Occipital lobe (tissue), 2 donors: ENCODE measurements around the gene PIGC. TPM values are rescaled to one million over a fixed set of nuclear protein-coding genes. Genes with fewer than 3 reads are reported as not detected.

Source experiments
- DNase-seq: peaks from one replicate; lab custom pipeline; 2025; lab: John Stamatoyannopoulos, UW
- total RNA-seq: library from RNA; depleted of rRNA; stranded (reverse); fragments of >200 nt; gene quantifications from one replicate; pipeline ENCODE4 v1.2.3, GENCODE V29; 2014

PIGC gene
- total RNA-seq, 1 donor from 2014 or later: 30.7 TPM

DNA sequence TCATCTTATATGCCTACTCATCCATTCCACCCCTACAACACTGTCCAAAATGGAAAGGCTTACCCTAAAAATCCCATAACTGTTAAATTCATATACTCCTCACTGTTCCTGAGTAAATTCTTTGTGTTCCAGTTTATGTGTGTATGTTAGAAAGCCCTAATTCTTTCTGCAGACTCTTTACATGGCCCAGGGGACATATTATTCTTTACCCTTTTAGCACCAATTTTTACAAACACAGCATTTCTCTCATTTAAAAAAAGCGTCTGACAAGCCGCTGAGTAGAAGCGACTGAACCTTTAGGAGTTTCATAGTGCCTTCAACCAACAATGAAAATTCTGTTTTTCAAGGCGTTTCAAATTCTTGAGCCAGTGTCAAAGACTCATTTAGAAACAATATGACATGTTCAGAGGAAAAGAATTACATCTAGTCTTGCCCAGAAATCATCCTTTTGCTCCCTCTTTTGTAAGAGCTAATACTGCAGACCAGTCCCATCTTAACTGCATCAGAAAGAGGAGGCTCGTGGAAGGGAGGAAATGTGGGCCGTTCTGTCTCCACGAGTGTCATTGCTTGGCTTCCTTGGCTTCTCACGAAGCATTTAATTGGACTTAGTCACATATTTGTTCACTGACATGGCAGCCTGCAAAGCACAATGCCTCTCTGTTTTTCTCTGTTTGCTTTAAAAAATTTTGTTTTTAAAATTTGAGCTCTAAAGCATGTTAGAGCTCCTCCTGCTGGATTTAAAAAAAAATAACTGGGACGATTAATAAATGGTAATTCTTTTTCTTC, 44.7 kb downstream of the PIGC start:
- peak; percentile 30 for DNase-seq

DNA sequence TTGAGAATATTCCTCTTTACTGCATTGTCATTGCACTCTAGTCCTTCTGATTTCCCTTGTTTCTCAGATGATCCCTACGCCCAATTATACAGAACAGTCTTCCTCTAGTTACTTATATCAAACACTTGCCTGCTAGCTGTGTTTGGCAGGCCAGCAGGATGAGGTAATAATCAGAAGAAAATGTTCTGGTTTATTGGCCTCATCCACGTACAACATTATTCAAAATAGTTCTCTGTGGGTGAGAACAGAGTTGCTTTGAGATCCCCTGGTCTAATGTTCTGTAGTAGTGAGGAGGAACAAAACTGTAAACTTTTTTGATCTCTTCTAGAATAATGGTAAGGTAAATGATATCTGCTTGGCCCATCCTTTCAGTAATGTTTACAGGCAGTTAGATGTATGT, 45.7 kb downstream of the PIGC start:
- no peak for DNase-seq

DNA sequence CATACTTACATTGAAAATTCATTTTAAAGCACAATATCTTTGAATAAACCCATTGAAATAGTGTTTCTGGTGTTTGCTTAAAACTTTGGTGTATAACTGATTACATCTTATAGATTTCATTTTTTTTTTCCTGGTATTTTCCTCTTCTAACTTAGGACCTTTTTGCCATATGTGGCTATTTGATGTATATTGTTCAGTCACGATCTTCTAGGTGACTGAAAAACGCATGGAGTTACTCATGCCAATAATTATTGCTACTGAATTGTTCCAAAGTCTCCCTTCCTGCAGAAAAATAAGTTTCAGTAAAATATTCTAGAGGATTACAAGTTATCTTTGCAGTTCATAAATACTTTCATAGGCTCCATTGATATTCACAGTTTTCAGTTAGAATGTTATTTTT, 46.2 kb downstream of the PIGC start:
- DNase-seq: no peak

- DNase-seq: no peak
Observed at GRCh38 chr1:172397221-172397620, 46.6 kb downstream of the PIGC start.

- DNase-seq: no peak
Observed at GRCh38 chr1:172395576-172395975, 48.3 kb downstream of the PIGC start.

- DNase-seq: no peak
Observed at GRCh38 chr1:172394811-172395210, 49.1 kb downstream of the PIGC start.

DNA sequence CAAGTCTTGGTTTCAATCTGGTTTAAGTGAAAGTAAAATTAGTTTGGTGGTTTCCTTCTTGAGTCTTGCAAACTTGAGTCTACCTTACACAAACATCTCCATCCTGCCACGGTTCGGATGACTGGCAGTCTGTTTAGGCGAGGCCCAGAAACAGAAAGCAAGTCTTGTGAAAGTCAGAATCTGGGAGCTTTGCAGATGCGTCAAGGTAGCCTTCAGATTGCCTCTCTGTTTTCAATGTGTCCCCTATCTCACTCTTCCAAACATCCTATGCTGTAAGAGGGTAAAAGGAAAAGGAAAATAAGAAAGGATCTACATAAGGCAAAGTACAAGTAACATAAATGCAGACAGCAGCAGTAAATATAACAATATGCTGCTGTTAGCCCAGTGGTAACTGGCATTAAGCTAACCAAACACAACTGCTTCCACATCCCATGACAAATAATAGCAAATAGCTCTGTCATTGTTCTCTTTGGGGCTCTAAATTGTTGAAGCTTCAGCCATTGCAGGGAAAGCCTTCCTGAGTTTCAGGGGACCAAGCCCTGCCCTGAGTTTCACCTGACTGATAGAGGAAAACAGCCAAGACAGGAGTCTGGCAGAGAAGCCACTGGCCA, 49.6 kb downstream of the PIGC start:
- no peak for DNase-seq

- DNase-seq: no peak
Observed at GRCh38 chr1:172393354-172393753, 50.5 kb downstream of the PIGC start.

DNA sequence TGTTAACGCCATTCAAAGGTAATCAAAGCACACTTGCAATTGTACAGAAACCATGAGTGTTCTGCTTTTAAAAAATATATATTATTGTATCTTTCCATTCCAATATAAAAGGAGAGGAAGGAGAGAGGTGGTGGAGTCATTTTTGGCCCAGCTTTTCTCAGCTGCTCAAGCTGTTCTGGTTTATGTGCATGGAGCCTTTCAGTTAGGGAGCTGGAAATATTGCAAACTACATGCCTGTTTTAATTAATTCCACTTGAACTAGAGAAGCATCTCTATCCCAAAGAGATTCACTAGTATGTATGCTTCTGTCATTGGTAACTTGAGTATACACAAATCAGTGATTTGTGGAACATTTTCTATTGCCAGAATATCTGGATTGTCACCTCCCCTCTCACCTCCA, 51.9 kb downstream of the PIGC start:
- DNase-seq: no peak

Other genes with a start within 250 kb of the PIGC start
- gene C1orf105, start 23.4 kb downstream of the PIGC start, total RNA-seq: not detected
- gene SUCO, start 89.1 kb upstream of the PIGC start, total RNA-seq: 108 TPM
- gene FASLG, start 215.0 kb upstream of the PIGC start, total RNA-seq: not detected